ENCODE results near the gene CSPG4. TPM values are rescaled to one million over a fixed set of nuclear protein-coding genes. Genes with fewer than 3 reads are reported as not detected.

The CSPG4 gene
- total and polyA plus RNA-seq, 2 of the 13 experiments (the other 11 are each of a cell fraction or from before 2014, with no cell fraction given) = 0.01 to 0.04 TPM

GRCh38 chr15:75639709-75640482 is 72.8 kb downstream of the CSPG4 start, which contains the start of gene IMP3 (continued):
- TF ChIP-seq ADNP (CRISPR knock-in tag; IDR thresholded peaks at IDR 0.05) = 0 out of 2 replicates have a peak, but pooled peaks have one; percentile 7
- TF ChIP-seq RNF219 (CRISPR knock-in tag; IDR thresholded peaks at IDR 0.05) = no peak
- TF ChIP-seq ZNF337 (CRISPR knock-in tag; IDR thresholded peaks at IDR 0.05; ENCODE audit: borderline replicate concordance, low read depth) = peak; percentile 76; the same call in 1 of the 2 replicates
- TF ChIP-seq PHF21A (CRISPR knock-in tag; IDR thresholded peaks at IDR 0.05) = peak; percentile 62; the same call in 1 of the 2 replicates
- TF ChIP-seq TEAD3 (CRISPR knock-in tag; optimal IDR thresholded peaks at IDR 0.05; ENCODE audit: borderline replicate concordance) = peak; percentile 76
- TF ChIP-seq RORA (CRISPR knock-in tag; IDR thresholded peaks at IDR 0.05) = no peak
- TF ChIP-seq ZNF33A (CRISPR knock-in tag; IDR thresholded peaks at IDR 0.05; ENCODE audit: borderline replicate concordance) = no peak
- no peak for TF ChIP-seq ZSCAN20 (CRISPR knock-in tag; IDR thresholded peaks at IDR 0.05; ENCODE audit: borderline replicate concordance)
- TF ChIP-seq ZBTB39 (CRISPR knock-in tag; IDR thresholded peaks at IDR 0.05) = no peak; the same call in 1 of the 2 replicates
- TF ChIP-seq ZNF513 (CRISPR knock-in tag; conservative IDR thresholded peaks at IDR 0.05) = no peak
- TF ChIP-seq BCL3 (CRISPR knock-in tag; IDR thresholded peaks at IDR 0.05) = peak; percentile 74
- no peak for TF ChIP-seq GRHL1 (CRISPR knock-in tag; conservative IDR thresholded peaks at IDR 0.05)
- TF ChIP-seq KDM5A (IDR thresholded peaks at IDR 0.05; ENCODE audit: borderline replicate concordance, low read length) = no peak
- peak; percentile 98 for TF ChIP-seq KDM2A (CRISPR knock-in tag; IDR thresholded peaks at IDR 0.05; ENCODE audit: borderline replicate concordance, low read depth)
- TF ChIP-seq ARID2 (CRISPR knock-in tag; IDR thresholded peaks at IDR 0.05; ENCODE audit: borderline replicate concordance) = peak; percentile 97
- TF ChIP-seq ZNF891 (CRISPR knock-in tag; IDR thresholded peaks at IDR 0.05) = peak; percentile 97
- TF ChIP-seq TEAD2 (CRISPR knock-in tag; IDR thresholded peaks at IDR 0.05) = no peak
- TF ChIP-seq ZSCAN31 (CRISPR knock-in tag; IDR thresholded peaks at IDR 0.05; ENCODE audit: low read depth) = peak; percentile 83
- TF ChIP-seq RXRB (CRISPR knock-in tag; IDR thresholded peaks at IDR 0.05; ENCODE audit: borderline replicate concordance) = no peak; the same call in 1 of the 2 replicates
- TF ChIP-seq ZNF879 (CRISPR knock-in tag; IDR thresholded peaks at IDR 0.05) = peak; percentile 93

Measured in HepG2 (cell line).